ENCODE data around the gene TUBB3.
"Not testable (repeated sequence)": the region's sequence is repeated elsewhere in the genome, so short reads cannot be mapped to it uniquely, and the experiment has no call there.

Gene TUBB3

DNA sequence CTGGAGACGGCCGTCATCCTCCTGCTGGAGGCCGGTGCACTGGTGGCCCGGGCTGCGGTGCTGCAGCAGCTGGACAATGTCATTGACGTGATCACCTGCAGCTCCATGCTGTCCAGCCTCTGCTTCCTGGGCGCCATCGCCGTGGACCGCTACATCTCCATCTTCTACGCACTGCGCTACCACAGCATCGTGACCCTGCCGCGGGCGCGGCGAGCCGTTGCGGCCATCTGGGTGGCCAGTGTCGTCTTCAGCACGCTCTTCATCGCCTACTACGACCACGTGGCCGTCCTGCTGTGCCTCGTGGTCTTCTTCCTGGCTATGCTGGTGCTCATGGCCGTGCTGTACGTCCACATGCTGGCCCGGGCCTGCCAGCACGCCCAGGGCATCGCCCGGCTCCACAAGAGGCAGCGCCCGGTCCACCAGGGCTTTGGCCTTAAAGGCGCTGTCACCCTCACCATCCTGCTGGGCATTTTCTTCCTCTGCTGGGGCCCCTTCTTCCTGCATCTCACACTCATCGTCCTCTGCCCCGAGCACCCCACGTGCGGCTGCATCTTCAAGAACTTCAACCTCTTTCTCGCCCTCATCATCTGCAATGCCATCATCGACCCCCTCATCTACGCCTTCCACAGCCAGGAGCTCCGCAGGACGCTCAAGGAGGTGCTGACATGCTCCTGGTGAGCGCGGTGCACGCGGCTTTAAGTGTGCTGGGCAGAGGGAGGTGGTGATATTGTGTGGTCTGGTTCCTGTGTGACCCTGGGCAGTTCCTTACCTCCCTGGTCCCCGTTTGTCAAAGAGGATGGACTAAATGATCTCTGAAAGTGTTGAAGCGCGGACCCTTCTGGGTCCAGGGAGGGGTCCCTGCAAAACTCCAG lies 3.4 kb upstream of the TUBB3 start:
- no peak for DNase-seq

DNA sequence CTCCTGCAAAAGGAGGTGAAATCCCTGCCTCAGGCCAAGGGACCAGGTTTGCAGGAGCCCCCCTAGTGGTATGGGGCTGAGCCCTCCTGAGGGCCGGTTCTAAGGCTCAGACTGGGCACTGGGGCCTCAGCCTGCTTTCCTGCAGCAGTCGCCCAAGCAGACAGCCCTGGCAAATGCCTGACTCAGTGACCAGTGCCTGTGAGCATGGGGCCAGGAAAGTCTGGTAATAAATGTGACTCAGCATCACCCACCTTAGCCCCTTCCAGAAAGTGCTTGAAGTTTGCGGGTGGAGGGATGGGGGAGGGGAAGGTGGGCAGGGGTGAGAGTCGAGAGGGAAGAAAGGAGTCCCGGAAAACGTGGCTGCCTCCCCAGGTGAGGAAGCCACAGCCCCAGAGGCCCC lies 2.4 kb upstream of the TUBB3 start:
- DNase-seq: no peak

DNA sequence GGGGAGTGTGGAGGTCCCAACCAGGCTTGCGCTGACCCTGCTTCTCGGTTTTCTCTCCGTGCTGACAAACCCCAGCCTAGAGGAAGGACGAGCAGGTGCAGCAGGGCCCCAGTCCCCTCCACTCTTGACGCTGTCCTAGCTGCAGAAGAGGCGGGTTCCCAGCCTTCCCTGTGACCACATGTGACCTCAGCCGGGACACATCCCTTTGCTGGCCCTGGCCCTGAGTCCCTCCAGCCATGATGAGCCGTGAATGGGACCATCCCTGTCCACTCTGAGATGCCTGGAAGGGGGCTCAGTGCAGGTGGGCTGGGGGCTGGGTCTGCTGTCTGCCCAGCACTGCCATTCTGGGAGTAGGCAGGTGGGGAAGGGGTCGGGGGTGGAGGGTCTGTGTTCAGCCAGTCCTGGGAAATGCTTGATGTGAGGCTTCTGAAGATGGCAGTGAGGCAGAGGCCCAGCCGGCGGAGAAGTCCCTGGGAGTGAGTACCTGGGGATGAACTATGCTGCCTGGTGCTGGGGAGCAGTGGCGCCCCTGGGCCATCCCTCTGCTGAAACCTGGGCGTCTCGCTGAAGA lies 1.9 kb upstream of the TUBB3 start:
- DNase-seq: no peak

DNA sequence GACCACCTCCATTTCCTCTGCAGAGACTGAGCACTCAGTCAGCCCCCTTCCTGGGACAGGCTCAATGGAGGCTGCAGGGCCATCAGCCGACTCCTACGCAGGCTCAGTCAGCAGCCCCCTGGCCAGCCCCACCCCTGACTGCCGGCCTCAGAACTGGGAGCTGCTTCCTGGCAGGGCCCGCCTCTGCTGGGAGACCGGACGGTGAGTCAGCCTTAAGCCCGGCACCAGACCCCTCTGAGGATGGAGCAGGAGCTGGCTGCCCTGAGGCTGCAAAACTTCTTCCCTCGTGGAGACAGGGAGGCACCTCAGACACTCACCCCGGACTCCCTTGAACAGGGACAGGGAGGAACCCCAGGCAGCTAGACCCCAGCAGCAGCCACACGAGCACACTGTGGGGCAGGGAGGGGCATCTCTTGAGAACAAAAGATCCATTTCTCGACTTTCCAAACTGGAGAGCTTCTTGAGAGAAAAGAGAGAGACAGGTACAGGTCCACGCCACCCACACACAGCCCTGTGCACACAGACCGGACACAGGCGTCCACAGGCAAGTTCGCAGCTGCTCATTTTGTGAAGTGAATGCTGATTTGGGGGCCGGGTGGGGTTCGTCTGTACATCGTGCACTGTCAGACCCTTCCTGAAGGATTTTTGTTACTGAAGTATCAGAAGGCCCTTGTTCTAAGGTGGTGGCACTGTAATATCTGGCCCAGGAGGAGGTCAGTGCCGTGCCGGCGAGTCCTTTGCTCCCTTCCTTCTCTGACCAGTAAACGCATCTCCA lies 1.3 kb upstream of the TUBB3 start:
- no peak for DNase-seq

DNA sequence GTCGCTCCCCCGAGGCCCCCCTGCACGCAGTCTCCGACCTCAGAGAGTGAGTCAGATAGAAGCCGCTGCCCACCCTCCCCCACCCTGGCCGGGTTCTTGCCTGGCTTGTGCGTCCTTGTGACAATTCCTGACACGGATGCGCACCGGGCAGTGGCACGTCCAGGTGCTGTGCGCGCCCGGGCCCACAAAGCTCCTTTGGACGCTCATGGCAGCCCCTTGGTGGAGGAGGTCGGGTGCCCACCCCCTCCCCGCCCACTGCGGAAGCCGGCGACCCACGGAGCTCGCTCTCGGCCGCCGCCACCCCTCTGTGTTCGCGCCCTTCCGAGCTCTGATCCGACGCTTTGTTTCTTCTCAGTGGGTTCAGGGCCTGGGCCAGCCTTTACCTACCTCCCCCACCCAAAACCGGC lies 662 bp upstream of the TUBB3 start:
- peak; percentile 37 for DNase-seq

DNA sequence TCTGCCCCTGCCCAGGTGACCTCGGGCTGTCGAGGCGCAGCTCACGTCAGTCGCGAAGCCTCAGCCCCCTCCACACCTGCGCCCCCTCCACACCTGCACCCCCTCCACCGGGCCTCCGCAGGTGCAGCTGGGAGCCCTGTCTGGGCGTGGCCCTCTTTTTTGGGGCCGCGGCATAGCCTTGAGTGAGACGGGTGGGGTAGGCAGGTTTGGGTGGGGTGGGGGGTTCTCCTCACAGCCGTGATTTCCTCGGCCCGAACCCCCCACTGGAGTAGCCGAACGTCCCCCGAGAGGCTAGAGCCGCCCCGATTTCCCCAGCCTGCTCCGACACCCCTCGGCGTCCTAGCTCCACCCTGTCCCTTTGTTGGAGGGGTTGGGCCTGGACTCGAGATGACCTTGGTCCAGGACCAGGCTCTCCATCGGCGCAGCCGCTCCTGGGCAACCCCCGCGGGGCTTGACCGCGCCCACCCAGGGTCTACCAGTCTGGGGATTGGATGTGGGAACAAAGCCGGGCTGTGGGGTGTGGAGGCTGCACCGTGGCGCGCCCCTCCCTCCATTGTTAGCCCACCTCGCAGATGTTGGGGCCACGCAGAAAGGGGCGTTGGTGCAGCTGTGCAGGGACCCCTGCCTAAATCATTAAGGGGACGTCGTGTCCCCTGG lies 626 bp downstream of the TUBB3 start:
- DNase-seq: no peak

DNA sequence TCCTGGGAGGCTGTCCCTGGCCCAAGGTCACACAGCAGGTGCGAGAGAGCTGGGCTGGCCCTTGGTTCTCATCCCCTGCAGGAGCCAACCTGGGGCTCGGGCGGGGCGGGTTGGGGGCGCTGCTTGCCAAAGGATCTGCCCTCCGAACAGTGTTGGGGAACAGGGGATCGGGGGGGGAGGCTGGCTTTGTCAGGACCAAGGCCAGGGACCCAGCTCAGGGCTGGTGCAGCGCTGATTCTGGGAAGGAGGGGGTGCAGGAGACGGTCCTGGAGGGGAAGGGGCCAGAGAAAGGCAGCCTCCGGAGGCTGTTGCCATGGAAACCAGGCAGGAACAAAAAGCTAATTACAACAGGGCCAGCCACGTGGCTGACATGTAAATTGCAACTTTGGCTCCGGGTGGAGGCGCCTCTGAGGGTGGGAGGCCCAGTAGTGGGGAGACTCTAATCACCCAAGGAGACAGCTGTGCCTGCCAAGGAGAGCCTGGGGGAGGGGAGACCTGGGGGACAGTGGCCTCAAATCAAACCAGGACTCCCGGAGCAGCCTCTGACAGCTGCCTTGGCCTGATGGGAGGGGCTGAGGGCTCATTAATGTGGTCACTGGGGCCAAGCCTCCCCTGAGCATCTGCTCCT lies 1.3 kb downstream of the TUBB3 start:
- no peak for DNase-seq

DNA sequence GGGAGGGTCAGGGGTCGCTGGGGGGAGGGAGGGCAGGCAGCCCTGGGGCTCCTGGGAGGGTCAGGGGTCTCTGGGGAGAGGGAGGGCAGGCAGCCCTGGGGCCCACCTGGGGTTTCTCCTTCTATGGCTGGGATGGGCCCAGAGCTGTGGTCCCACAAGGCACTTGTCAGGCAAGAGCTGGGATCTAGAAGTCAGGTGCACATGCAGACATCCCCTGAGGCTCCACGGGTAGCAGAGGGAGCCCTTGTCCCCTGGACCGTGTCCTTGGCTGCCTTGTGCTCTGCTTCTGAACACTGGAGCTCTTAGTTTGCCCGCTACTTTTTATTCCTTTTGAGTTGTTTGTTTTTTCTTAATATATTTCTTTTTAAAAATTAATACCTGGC lies 1.8 kb downstream of the TUBB3 start:
- DNase-seq: no peak

DNA sequence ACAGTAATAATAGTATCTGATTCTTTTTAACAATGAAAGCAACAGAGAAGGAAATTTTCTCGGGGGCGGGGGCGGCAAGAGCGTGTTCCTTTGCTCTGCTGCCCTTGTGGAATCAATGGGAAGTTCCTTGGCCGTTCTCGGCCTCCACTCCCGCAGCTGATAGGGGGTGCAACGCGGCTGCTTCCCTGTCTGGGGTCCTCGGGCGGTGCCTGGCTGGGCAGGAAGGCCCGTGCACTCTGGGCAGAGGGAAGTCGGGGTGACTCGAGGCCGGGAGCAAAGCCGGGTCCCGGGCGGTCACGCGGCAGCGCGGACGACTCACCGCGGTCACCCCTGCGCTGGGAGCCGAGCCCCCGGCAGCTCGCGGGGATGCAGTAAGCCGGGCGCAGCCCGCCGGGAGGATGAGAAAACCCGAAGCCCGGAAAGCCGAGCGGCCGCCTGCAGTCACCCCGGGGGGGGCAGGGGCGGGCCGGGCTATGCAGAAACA lies 2.5 kb downstream of the TUBB3 start:
- DNase-seq: no peak

DNA sequence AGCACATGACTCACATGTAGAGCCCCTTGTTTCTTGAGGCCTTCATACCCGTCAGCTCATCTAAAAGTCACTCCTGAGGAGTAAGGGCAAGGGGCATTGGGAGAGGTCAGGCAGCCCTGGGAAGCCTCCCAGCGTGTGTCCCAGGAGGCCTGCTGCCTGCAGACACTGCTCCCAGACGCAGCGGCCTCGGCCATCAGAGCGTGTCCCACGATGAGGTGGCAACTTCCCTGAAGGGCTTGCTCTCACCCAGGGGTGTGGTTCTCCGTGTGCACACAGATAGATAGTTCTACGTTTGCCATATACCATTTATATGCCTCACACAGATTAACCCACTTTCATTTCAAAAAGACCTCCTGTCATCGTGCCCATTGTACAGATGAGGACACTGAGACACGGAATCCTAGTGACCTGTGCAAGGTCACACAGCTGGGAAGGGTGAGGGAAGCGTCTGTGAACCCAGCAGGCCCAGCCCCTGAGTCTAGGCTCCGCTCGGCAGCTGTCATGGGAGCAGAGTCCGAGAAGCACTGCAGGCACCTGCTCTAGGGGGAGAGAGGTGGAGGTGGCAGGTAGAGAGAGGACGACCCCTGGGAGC lies 8.3 kb downstream of the TUBB3 start:
- DNase-seq: no peak

DNA sequence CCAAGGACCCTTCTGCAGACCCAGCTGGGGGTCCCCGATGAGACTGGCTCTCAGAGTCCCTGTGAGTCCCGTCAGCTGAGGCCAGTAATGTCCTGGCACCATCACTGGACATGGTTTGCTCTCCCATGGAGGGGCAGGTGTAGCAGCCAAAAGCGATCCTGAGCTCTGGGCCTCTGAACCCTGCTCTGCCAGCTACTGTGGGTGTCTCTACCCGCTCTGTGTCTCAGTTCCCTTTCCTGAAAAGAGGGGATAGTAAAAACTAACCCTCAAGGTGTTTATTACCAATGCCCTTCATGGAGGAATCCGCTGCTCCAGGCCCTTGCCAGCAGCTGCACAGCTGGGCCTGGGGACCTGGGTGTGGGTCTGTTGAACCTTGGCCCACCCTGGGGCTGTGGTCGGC lies 8.8 kb downstream of the TUBB3 start:
- DNase-seq: no peak

DNA sequence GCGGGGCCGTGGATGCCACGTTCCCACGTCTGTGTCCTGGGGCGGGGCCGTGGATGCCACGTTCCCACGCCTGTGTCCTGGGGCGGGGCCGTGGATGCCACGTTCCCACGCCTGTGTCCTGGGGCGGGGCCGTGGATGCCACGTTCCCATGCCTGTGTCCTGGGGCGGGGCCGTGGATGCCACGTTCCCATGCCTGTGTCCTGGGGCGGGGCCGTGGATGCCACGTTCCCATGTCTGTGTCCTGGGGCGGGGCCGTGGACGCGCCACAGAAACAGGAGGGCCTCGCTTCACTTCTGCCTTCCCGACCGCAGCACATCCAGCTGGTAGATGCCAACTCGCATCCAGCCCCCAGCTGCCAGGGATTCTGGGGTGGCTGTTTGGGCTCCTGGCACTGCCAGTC lies 10.9 kb downstream of the TUBB3 start:
- DNase-seq: not testable (repeated sequence)

DNA sequence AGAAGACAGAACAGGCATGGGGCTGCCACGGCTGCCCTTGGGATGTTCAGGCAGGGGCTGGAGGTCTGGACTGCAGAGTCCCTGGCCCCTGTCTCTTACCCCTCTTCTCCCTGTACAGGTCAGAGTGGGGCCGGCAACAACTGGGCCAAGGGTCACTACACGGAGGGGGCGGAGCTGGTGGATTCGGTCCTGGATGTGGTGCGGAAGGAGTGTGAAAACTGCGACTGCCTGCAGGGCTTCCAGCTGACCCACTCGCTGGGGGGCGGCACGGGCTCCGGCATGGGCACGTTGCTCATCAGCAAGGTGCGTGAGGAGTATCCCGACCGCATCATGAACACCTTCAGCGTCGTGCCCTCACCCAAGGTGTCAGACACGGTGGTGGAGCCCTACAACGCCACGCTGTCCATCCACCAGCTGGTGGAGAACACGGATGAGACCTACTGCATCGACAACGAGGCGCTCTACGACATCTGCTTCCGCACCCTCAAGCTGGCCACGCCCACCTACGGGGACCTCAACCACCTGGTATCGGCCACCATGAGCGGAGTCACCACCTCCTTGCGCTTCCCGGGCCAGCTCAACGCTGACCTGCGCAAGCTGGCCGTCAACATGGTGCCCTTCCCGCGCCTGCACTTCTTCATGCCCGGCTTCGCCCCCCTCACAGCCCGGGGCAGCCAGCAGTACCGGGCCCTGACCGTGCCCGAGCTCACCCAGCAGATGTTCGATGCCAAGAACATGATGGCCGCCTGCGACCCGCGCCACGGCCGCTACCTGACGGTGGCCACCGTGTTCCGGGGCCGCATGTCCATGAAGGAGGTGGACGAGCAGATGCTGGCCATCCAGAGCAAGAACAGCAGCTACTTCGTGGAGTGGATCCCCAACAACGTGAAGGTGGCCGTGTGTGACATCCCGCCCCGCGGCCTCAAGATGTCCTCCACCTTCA lies 11.7 kb downstream of the TUBB3 start:
- no peak for DNase-seq

DNA sequence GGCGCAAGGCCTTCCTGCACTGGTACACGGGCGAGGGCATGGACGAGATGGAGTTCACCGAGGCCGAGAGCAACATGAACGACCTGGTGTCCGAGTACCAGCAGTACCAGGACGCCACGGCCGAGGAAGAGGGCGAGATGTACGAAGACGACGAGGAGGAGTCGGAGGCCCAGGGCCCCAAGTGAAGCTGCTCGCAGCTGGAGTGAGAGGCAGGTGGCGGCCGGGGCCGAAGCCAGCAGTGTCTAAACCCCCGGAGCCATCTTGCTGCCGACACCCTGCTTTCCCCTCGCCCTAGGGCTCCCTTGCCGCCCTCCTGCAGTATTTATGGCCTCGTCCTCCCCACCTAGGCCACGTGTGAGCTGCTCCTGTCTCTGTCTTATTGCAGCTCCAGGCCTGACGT lies 12.5 kb downstream of the TUBB3 start:
- not testable (repeated sequence) for DNase-seq

DNA sequence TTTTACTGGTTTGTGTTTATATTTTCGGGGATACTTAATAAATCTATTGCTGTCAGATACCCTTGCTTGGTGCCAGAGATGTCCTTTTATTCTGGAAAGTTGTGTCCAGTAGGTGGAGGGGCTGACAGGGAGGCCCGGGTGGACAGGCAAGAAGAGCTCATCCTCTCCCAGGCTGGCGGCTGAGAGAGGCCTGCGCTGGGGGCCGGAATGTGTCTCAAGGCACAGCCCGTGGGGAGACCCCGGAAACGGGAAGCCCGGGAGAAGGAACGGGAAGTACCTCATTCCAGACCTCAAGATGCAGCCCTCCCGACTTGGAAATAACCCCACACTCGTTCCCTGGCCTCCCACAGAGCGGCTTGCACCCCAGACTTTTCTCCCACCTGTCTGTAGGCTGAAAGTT lies 12.9 kb downstream of the TUBB3 start:
- no peak for DNase-seq

DNA sequence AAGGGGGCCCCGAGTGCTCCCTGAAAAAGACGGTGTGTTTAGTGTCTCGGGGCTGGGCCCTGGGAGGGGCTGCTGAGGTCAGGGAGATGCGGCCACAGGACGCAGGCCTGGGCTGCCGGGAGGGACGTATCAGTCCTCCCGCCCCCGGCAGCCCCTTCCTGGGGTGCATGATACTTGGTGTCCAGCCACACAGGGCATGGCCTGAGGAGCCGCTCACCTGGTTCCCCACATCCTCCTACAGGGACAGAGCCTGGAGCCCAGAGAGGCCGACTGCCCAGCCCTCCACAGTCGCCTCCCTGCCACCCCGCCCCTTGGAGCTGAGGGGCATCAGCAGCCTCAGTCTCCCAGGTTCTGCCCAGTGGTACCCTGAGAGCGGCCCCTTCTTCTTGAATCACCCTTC lies 13.4 kb downstream of the TUBB3 start:
- no peak for DNase-seq

DNA sequence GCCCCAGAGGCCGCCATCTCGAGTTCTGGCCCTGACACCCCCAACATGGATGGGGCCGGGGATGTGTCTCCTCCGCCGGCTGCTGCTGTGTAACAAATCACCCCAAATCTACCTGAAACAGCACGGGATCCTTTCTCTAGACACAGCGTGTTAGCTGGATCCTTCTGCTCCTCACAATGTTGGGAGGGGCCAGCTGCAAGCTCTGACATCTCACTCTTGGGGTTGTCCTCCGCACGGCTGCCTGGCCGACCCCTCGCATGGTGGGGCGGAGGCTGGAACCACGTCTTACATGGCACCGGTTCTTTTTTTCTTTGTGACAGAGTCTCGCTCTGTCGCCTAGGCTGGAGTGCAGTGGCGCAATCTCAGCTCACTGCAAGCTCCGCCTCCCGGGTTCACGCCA lies 13.8 kb downstream of the TUBB3 start:
- DNase-seq: no peak

DNA sequence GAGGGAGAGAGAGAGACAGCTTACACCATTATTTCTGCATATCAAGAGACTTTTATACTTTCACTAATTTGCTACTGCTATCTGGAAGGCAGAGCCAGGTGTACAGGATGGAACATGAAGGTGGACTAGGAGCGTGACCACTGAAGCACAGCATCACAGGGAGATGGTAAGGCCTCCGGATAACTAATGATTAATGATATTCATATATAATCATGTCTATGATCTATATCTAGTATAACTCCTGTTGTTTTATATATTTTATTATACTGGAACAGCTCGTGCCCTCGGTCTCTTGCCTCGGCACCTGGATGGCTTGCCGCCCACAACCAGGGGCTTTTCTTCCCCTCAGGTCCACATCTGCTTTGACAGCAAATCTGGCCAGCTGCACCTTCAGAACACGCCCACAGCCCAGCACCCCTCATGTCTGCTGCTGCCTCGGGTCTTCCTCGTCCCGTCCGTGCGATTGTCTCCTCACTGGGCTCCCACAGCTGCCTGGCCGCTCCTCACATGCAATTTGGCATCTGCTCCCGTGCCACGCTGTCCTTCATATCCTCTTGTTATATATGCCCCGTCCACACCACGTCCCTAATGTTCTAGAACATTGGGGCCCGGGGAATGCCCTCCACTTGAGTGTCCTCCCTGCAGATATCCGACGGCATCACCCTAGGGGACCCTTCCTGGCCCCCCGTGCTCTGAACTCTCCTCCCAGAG lies 15.2 kb downstream of the TUBB3 start:
- DNase-seq: no peak

DNA sequence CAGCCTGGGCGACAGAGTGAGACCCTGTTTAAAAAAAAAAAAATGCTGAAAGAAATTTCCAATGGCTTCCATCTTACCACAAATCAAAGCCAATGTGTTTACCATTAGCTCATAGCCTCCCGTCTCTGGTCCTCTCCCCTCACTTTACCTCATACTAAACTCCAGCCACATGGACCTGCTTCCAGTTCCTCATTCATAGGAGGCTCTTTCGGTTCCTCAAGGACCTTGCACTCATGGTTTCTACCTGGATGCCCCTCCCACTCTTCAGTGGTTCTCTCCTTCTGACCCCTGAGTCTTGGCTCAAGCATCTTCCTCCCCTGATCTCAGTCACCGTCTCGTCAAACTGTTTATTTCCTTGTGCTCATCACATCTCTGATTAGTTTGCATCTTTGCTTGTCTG lies 21.6 kb downstream of the TUBB3 start:
- DNase-seq: no peak

DNA sequence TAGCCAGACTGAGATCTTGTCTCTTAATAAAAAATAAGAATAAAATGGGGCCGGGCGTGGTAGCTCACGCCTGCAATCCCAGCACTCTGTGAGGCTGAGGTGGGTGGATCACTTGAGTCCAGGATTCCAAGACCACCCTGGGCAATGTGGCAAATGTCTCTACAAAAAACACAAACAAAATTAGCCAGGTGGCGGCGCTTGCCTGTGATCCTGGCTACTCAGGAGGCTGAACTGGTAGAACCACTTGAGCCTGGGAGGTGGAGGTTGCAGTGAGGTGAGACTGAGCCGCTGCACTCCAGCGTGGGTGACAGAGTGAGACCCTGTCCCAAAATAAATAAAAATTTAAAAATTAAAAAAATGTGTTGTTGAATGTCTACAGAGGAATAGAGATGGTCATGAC lies 22.5 kb downstream of the TUBB3 start:
- DNase-seq: no peak

DNA sequence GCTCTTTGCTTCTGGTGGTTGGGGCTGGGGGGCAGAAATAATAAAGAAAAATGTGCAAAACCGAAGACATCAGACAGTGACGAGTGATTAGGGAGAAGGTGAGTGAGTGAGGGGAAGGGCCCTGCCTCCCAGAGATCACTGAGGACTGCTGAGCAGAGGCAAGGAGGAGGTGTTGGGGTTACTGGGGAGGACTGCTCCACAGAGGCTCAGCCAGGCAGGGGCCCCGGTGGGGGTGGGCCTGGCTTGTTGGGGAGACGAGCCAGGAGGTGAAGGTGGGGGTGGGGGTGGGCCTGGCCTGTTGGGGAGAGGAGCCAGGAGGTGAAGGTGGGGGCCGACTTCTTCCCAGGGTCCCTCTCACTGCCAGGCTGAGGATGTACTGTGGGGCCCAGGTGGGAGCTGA lies 23.4 kb downstream of the TUBB3 start:
- no peak for DNase-seq
